ENCODE data around the gene ADAM12. TPM values are rescaled to one million over a fixed set of nuclear protein-coding genes. Genes with fewer than 3 reads are reported as not detected.

ADAM12 gene
- total RNA-seq, 1 donor from 2014 or later, result 0.98 TPM

GRCh38 chr10:126221874-126222273 lies 166.4 kb downstream of the ADAM12 start:
- Histone ChIP-seq H3K9me3 (no peaks in the 10 kb centered on the region), H3K4me3 (no peak overlapping the region), H3K27me3 (no peaks in the 10 kb centered on the region), H3K4me1 (no peaks in the 10 kb centered on the region), H3K27ac (no peak overlapping the region), H3K36me3 (no peaks in the 10 kb centered on the region)
- no peak for TF ChIP-seq CTCF (IDR thresholded peaks at IDR 0.05)
- DNase-seq (no peak), ATAC-seq (no peak)
- intact Hi-C loops (cut with DNase I), result no loop called here

- ATAC-seq (no peak), DNase-seq (no peak)
- Histone ChIP-seq H3K4me1 (no peaks in the 10 kb centered on the region), H3K27ac (no peak overlapping the region), H3K9me3 (no peaks in the 10 kb centered on the region), H3K4me3 (no peak overlapping the region), H3K36me3 (no peaks in the 10 kb centered on the region), H3K27me3 (no peaks in the 10 kb centered on the region)
- no peak for TF ChIP-seq CTCF (IDR thresholded peaks at IDR 0.05)
- intact Hi-C loops (cut with DNase I), result no loop called here
Observed at GRCh38 chr10:126218778-126219649, 169.3 kb downstream of the ADAM12 start.

- Histone ChIP-seq H3K27ac (no peak overlapping the region), H3K9me3 (no peaks in the 10 kb centered on the region), H3K4me1 (no peaks in the 10 kb centered on the region), H3K4me3 (no peak overlapping the region), H3K36me3 (no peaks in the 10 kb centered on the region), H3K27me3 (no peaks in the 10 kb centered on the region)
- intact Hi-C loops (cut with DNase I), result no loop called here
- no peak for ATAC-seq
- DNase-seq, result no peak
- no peak for TF ChIP-seq CTCF (IDR thresholded peaks at IDR 0.05)
Observed at GRCh38 chr10:126218174-126218573, 170.1 kb downstream of the ADAM12 start.

GRCh38 chr10:126216632-126216961 lies 171.7 kb downstream of the ADAM12 start:
- no peaks in the 10 kb centered on the region for H3K36me3 ChIP-seq
- H3K4me1 ChIP-seq, result no peaks in the 10 kb centered on the region
- intact Hi-C loops (cut with DNase I), result no loop called here
- H3K27ac ChIP-seq, result no peak overlapping the region
- no peak for DNase-seq
- no peak overlapping the region for H3K4me3 ChIP-seq
- TF ChIP-seq CTCF (IDR thresholded peaks at IDR 0.05), result no peak
- no peak for ATAC-seq
- no peaks in the 10 kb centered on the region for H3K27me3 ChIP-seq
- H3K9me3 ChIP-seq, result no peaks in the 10 kb centered on the region

GRCh38 chr10:126215746-126216631 lies 172.3 kb downstream of the ADAM12 start:
- Histone ChIP-seq H3K4me3 (no peak overlapping the region), H3K9me3 (no peaks in the 10 kb centered on the region), H3K4me1 (no peaks in the 10 kb centered on the region), H3K36me3 (no peaks in the 10 kb centered on the region), H3K27ac (no peak overlapping the region), H3K27me3 (no peaks in the 10 kb centered on the region)
- DNase-seq (no peak), ATAC-seq (no peak)
- TF ChIP-seq CTCF (IDR thresholded peaks at IDR 0.05), result no peak
- intact Hi-C loops (cut with DNase I), result no loop called here

Measured in upper lobe of right lung (tissue), 1 donor.